HEK293T (cell line): ENCODE data around the gene ADIPOQ.
"Not testable (repeated sequence)": the region's sequence is repeated elsewhere in the genome, so short reads cannot be mapped to it uniquely, and the experiment has no call there.

Source experiments
- CTBP1 ChIP-seq: fragments of 450-650 bp; IDR thresholded peaks from 2 replicates; pipeline ENCODE4 v1.6.1; 2016; ENCODE audit warnings: borderline replicate concordance
- FOXA1 ChIP-seq: fragments of 450-650 bp; IDR thresholded peaks from 2 replicates; pipeline ENCODE4 v1.6.1; 2016; ENCODE audit warnings: mild to moderate bottlenecking
- ZNF384 ChIP-seq: fragments of 450-650 bp; IDR thresholded peaks from 2 replicates; pipeline ENCODE4 v1.6.1; 2016

- not testable (repeated sequence) for TF ChIP-seq ZNF384, CTBP1, FOXA1
Observed at GRCh38 chr3:186811313-186811712, 31.2 kb upstream of the ADIPOQ start.
